Stimulated activated CD4-positive, alpha-beta T cell treated with anti-CD3 and anti-CD28 coated beads, Interleukin-1b, Interleukin-23, amount 100 ng/mL, for 24 hours (primary cell): ENCODE measurements around the gene STX16.

Experiments used
- DNase-seq, 4 experiments: peaks; one replicate each; pipeline ENCODE4 v3.0.0-alpha.2; 2020; ENCODE audit warnings: low read depth in 4 of 4, low spot score in 1 of 4

Gene STX16

GRCh38 chr20:58695895-58696375, 44.9 kb downstream of the STX16 start:
- DNase-seq, result no peak

GRCh38 chr20:58696411-58696961, 45.4 kb downstream of the STX16 start:
- no peak for DNase-seq

- DNase-seq, result no peak
Measured at GRCh38 chr20:58697201-58697866, 46.3 kb downstream of the STX16 start.

DNA sequence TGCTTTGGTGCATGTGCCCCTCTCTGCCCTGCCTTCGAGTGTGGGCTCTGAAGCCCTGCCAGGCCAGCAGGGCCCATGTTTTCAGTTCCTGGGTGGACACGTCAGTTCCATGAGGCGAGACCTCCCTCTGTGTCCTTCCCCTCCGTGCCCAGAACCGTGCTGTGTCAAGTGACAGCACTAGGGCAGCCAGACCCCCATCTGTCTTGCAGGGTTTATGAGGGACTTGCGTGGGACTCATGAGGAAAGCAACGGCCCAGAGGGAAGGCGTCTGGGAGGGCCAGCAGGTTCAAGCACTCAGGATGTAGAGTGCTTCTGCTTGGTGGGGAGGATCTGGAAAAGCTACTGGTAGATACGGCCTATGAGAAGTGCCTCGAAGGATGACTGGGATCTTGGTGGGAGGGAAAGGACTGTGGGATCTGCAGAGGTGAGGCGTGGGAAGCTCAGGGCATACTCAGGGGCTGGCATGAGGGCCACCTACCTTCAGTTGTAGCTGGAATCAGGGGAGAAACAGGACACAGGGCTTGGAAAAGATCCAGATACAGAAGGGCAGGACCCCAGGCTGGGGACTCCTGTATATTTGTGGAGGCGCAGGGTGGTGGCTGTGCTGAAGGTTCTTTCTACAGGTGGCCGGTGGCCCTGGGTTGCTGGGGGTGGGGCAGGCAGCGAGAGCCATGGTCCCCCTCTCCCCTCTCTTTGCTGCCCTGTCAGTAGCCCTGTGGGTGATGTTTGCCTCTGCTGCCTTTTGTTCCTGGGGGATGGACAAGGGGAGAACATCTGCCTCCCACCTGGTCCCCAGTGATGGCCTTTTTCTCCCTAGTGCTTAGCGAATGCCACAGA, 47.0 kb downstream of the STX16 start:
- no peak for DNase-seq

DNA sequence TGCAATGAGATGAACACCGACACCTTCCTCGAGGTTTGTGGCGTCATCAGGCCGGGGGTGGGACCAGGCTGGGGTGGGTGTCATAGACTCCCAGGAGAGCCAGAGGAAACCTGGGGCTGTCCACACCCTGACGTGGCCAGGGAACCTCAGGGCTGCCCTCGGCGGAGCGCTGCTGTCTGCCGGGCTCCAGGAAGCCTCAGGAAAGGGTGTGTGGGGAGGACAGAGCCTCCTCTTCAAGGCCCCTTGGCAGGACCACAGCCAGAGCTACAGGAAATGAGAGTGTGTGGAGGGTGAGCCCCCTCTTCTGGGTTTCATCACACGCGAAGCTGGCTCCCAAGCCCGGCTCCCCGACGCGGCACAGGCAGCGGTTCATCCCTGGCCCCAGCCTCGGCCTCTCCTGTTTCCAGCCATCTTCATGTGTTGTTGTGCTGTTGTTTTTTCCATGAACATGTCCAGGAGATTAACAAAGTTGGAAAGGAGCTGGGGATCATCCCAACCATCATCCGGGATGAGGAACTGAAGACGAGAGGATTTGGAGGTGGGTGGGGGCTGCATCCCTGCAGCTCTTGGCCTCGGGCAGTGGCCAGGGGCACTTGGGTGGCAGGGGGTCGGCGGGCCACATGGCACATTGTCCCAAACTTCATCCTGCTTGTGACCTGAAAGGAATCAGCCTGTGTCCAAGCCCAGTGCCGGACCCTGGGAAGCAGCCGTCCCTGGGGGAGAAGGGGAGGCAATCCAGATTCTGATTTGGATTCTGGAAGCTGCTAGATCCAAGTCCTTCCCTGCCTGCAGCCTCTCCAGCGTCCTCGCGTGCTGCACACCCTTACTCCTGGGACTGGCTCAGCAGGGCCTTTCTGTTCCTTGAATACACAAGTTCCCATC, 47.9 kb downstream of the STX16 start:
- DNase-seq, result no peak

DNA sequence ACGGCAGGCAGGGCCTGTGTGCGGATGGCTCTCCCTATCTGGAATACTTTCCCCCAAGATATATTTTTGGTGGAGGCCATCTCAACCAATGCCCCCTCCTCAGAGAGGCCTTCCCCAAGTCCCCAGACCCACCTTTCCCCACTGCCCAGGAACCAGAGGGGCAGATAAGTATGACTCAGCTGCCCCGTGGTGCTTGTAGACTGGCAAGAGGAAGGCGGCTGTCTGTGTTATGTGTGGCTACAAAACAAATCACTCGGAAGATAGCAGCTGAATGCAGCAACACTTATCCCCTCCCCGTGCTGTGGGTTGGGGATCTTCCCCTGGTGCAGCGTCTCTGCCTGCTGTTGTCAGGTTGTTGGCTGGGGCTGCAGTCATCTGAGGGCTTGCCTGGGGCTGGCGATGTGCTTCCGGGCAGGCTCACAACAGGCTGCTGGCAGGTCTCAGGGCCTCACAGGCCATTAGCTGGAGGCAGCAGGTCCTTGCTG, 48.6 kb downstream of the STX16 start:
- DNase-seq, result no peak

DNA sequence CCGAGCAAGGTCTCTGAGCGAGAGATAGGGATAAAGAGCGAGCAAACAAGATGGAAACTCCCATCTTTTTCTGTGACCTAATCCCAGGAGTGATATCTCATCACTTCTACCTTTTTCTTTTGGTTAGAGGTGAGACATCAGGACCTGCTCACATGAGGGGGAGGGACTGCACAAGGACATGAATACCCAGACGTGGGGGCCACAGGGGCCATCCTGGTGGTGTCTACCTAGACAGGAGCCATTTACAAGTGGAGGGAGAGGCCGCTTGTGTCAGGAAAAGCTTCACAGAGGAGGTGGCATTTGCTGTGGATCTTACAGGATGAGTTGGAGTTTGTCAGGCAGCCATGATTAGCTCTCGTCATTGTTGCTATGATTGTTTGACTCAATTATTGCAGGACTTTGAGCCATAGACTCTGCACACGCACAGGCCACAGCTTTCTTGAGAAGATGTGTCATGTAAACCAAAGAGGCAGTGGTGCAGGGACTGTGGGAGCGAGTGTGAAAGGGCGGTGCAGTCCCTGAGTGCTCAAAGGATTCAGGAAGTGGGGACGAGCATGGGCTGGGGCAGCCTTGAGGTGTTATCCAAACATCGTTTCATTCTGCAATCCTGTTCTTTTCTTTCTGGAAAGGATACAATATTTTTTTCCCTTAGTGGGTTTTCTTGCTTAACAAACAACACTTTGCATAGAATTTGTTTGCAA, 49.2 kb downstream of the STX16 start:
- DNase-seq, result no peak

GRCh38 chr20:58700823-58701222, 49.7 kb downstream of the STX16 start:
- no peak for DNase-seq

- DNase-seq, result no peak
Measured at GRCh38 chr20:58701431-58702160, 50.5 kb downstream of the STX16 start.

- DNase-seq, result no peak
Measured at GRCh38 chr20:58702161-58702510, 51.1 kb downstream of the STX16 start.

DNA sequence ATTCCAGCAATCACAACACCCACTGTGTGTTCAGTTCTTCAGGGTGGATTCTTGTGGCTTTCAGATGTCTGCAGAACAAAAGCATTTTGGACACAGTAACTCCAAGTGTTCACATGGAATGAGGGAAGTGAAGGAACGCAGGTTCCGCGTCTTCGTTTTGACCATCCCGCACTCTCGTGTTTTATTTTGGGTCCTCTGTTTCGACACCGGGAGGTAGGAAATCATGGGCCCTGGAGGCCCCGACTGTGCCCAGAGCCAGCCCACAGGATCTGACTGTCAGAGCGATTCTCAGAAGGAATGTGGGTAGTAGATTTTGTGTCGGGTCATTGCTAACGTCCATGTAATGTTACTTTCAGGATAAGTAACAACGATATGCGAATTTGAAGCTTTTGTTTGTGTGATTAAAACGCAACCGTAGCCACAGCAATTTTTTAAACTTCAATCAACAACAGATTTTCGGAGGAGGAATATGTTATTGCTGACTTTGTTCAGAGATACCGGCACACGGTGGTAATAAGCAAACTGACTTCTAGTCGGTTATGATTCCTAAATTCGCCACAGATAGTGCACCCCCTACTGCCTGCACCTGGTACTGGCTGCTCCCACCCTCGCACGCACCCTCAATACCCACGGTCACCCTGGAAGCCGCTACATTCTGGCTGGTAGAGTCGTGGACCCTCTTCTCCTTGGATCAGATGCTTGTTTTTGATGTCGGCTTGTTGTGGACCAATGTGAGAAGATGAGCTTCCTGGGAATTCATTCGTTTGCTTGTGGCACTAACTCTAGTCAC, 52.0 kb downstream of the STX16 start:
- DNase-seq, result no peak

- DNase-seq, result no peak
Measured at GRCh38 chr20:58703765-58704371, 52.8 kb downstream of the STX16 start.

DNA sequence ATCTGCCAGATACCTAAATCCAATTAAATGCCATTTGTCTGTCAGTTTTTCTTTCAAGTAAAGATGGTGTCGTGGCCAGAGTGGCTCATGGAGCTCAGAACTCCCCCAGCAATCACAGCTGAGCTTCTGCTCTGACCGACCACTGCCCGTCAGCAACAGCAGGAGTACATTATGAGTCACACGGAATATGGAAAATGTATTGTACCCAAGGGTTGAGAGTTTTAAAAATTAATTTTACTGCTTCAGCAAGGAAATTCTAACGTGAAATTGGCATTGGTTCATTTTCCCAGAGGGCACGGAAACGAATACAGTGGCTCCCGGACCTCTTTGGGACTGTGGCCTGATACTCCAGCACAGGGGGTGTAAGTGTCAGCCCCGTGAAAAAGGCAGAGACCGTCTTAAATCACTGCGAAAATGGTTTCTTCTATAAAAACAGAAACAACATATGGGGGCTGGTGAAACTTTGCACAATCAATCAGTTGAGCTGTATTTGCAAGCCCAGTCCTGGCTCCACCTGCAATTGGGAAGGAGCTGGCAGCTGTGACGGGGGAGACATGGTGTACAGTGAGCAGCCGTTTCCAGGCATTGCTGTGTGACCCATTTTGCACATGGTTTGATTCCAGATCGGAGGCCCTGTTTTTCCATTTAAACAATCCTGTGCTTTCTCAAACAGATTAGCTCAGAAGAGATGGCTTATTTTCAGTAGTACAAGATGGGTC, 54.3 kb downstream of the STX16 start:
- DNase-seq, result no peak

DNA sequence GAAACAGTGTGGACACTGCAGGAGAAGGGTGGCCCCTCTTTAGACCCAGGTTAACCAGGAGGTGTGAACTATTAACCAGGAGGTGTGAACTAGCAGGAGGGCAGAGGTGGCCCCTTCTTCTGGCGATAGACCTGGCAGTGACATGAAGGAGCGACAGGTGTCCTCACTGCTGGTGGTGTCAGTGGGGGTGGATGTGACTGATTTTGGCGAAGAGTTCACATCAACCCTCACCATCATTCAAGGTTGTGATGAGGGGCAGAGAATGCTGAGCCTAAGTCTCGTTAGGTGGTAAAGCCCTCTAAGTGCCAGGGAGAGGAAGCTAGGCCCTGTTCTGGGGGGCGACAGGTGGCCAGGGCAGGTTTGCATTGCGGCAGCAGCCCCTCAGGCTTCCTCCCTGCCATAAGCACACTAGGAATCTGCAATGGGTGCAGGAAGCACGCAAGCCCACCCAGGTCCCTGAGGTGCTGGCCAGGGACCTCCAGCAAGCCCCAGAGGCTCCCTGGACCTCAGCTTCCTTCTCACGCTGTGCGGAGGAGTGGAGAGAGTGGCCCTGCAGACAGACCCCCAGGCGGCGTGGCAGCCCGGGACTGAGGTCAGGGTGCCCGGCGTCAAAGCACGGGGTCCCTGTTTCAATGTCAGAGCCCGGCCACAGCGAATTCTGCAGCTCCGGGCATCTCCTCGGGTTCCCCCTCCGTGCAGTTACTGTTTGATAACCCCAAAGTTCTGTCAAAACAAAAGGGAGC, 55.2 kb downstream of the STX16 start:
- no peak for DNase-seq

- DNase-seq, result no peak
Measured at GRCh38 chr20:58706975-58707681, 56.0 kb downstream of the STX16 start.

DNA sequence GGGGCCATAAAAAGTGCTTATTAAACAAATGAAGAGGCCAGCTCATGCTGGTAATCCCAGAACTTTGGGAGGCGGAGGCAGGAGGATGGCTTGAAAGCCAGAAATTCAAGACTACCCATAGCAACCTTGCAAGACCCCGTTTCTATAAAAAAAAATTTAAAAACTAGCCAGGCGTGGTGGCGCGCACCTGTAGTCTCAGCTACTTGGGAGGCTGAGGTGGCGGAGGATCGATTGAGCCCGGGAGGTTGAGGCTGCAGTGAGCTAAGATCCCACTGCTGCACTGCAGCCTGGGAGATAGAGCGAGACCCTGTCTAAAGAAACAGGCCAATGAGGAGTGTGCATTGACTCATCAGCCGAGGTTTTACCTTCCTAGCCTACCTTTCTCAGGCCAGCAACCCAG, 56.7 kb downstream of the STX16 start:
- DNase-seq, result no peak
